ENCODE data around the gene CERT1. TPM values are rescaled to one million over a fixed set of nuclear protein-coding genes. Genes with fewer than 3 reads are reported as not detected.

CERT1 gene
- total RNA-seq, 2 experiments from 2014 or later = 23.9 to 24.6 TPM

DNA sequence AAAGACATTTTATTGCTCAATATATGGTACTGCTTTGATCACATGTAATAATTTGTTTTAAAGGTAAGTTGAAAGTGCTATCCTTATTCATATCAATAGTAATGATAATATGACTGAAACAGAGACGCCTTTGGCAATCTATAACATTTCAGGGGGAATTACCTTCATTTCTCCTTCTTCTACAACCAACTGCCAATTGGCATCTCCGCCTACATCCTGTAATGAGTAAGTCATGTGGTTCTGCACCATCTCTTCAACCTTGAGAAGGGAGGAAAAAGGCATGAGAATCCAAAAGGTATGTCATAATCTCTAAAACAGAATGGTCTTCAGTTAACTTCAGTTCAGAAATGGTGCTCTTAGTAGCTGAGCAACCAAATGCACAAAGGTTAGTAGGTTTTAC lies 122.0 kb downstream of the CERT1 start:
- intact Hi-C loops (cut with micrococcal nuclease) = no loop called here
- Mint-ChIP-seq H3K4me3 (no peak overlapping the region), H3K36me3 (ENCODE audit: low read depth) (peaks cover 9% of the 10 kb centered on the region), H3K27ac (peak overlapping the region; percentile 50), H3K9me3 (no peaks in the 10 kb centered on the region), H3K4me1 (ENCODE audit: low read depth) (peaks cover 9% of the 10 kb centered on the region), H3K27me3 (no peaks in the 10 kb centered on the region)
- TF ChIP-seq, protein P1, sequence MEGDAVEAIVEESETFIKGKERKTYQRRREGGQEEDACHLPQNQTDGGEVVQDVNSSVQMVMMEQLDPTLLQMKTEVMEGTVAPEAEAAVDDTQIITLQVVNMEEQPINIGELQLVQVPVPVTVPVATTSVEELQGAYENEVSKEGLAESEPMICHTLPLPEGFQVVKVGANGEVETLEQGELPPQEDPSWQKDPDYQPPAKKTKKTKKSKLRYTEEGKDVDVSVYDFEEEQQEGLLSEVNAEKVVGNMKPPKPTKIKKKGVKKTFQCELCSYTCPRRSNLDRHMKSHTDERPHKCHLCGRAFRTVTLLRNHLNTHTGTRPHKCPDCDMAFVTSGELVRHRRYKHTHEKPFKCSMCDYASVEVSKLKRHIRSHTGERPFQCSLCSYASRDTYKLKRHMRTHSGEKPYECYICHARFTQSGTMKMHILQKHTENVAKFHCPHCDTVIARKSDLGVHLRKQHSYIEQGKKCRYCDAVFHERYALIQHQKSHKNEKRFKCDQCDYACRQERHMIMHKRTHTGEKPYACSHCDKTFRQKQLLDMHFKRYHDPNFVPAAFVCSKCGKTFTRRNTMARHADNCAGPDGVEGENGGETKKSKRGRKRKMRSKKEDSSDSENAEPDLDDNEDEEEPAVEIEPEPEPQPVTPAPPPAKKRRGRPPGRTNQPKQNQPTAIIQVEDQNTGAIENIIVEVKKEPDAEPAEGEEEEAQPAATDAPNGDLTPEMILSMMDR (IDR thresholded peaks at IDR 0.05) = no peak
- POLR2A ChIA-PET = no interaction called here
- ATAC-seq (peak; percentile 85), DNase-seq (peak; percentile 42)
- CTCF ChIA-PET = no interaction called here

- Mint-ChIP-seq H3K9me3 (no peaks in the 10 kb centered on the region), H3K4me3 (no peak overlapping the region), H3K36me3 (ENCODE audit: low read depth) (peaks cover 12% of the 10 kb centered on the region), H3K27me3 (no peaks in the 10 kb centered on the region), H3K4me1 (ENCODE audit: low read depth) (peaks cover 9% of the 10 kb centered on the region), H3K27ac (no peak overlapping the region)
- POLR2A ChIA-PET = no interaction called here
- CTCF ChIA-PET = interaction anchor here (0.9 kb wide), 1 partner anchor 14 kb away, joined by 3 read pairs; no protein-coding TSS in a partner anchor
- TF ChIP-seq, protein P1 (IDR thresholded peaks at IDR 0.05) = no peak
- DNase-seq (no peak), ATAC-seq (no peak)
- intact Hi-C loops (cut with micrococcal nuclease) = no loop called here
Observed at GRCh38 chr5:75387806-75388205, 123.6 kb downstream of the CERT1 start.

DNA sequence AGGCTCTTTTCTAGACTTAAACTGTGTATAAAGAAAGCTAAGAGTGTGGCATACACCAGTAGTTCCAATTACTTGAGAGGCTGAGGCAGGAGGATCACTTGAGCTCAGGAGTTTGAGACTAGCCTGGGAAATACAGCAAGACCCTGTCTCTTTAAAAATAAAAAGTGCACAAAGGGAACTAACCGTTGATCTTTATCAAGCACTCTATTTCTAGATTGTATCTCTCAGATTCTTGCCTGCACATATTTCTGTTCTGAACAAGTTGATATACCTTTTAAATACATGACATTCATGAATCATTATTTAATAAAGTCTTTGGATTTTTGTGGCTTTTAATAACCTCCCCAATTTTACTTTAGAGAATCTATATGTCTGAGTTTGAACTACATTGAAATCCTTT lies 127.2 kb downstream of the CERT1 start:
- ChIA-PET POLR2A (interaction anchor here (0.9 kb wide), 1 partner anchor 16 kb away, joined by 3 read pairs; no protein-coding TSS in a partner anchor), CTCF (interaction anchor here (0.6 to 1.7 kb wide), 4 partner anchors 8 to 166 kb away, joined by 3 to 4 read pairs (median 3); no protein-coding TSS in a partner anchor)
- H3K27me3 Mint-ChIP-seq = no peaks in the 10 kb centered on the region
- intact Hi-C loops (cut with micrococcal nuclease) = no loop called here
- H3K4me3 Mint-ChIP-seq = no peak overlapping the region
- TF ChIP-seq, protein P1 (IDR thresholded peaks at IDR 0.05) = no peak
- peaks cover 12% of the 10 kb centered on the region for H3K36me3 Mint-ChIP-seq (ENCODE audit: low read depth)
- no peak for ATAC-seq
- no peak for DNase-seq
- peaks cover 2% of the 10 kb centered on the region for H3K4me1 Mint-ChIP-seq (ENCODE audit: low read depth)
- H3K9me3 Mint-ChIP-seq = no peaks in the 10 kb centered on the region
- H3K27ac Mint-ChIP-seq = no peak overlapping the region

- no peaks in the 10 kb centered on the region for H3K9me3 Mint-ChIP-seq
- no peak for ATAC-seq
- no peak overlapping the region for H3K27ac Mint-ChIP-seq
- CTCF ChIA-PET = no interaction called here
- peaks cover 14% of the 10 kb centered on the region for H3K36me3 Mint-ChIP-seq (ENCODE audit: low read depth)
- no peak overlapping the region for H3K4me3 Mint-ChIP-seq
- POLR2A ChIA-PET = interaction anchor here (0.6 kb wide), 1 partner anchor 20 kb away, joined by 3 read pairs; no protein-coding TSS in a partner anchor
- intact Hi-C loops (cut with micrococcal nuclease) = no loop called here
- DNase-seq = no peak
- TF ChIP-seq, protein P1 (IDR thresholded peaks at IDR 0.05) = no peak
- H3K4me1 Mint-ChIP-seq (ENCODE audit: low read depth) = no peaks in the 10 kb centered on the region
- no peaks in the 10 kb centered on the region for H3K27me3 Mint-ChIP-seq
Observed at GRCh38 chr5:75381456-75381855, 130.0 kb downstream of the CERT1 start.

DNA sequence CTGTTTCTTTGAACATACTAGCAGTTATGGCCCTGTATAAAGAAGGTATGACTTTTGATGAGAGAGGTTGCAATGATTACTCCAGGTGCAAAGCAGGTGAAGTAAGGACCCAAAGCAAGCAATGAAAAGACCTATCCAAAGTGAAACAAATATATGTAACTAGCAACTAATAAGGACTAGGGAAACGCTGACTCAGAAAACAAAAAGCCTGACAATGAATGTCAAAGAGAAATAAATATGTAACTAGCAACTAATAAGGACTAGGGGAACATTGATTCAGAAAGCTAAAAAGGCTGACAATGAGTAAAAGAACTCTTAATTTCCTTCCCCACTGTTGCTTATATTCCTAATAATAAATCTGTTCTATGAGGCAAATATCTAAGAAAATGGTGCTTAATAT lies 131.3 kb downstream of the CERT1 start:
- ChIA-PET CTCF (interaction anchor here (0.8 kb wide), 1 partner anchor 14 kb away, joined by 3 read pairs; no protein-coding TSS in a partner anchor), POLR2A (interaction anchor here (0.5 kb wide), 1 partner anchor 448 kb away, joined by 3 read pairs; no protein-coding TSS in a partner anchor)
- Mint-ChIP-seq H3K4me1 (ENCODE audit: low read depth) (no peaks in the 10 kb centered on the region), H3K36me3 (ENCODE audit: low read depth) (peaks cover 14% of the 10 kb centered on the region), H3K27ac (no peak overlapping the region), H3K9me3 (no peaks in the 10 kb centered on the region), H3K4me3 (no peak overlapping the region), H3K27me3 (no peaks in the 10 kb centered on the region)
- TF ChIP-seq, protein P1 (IDR thresholded peaks at IDR 0.05) = no peak
- no peak for DNase-seq
- intact Hi-C loops (cut with micrococcal nuclease) = no loop called here
- ATAC-seq = no peak

Data from activated CD8-positive, alpha-beta T cell treated with anti-CD3 and anti-CD28 coated beads for 36 hours (primary cell).